Peyer's patch (tissue), 4 donors: ENCODE data around the gene F12.

Source experiments
- CTCF ChIP-seq, 6 experiments: fragments of 450-650 bp in 4 of 6; fragments of 200-600 bp in 2 of 6; sonication (generic) in 1 of 6; IDR thresholded peaks; one replicate each; pipeline ENCODE4 v1.5.1; 2017 to 2019; ENCODE audit warnings: antibody characterized with exemption in 6 of 6, mild to moderate bottlenecking in 3 of 6, moderate library complexity in 1 of 6
- POLR2A ChIP-seq, 2 donors: fragments of 450-650 bp; IDR thresholded peaks; one replicate each; pipeline ENCODE4 v1.5.1; 2017; ENCODE audit warnings: antibody characterized with exemption in 2 of 2, mild to moderate bottlenecking in 2 of 2, moderate library complexity in 2 of 2

- TF ChIP-seq CTCF (IDR thresholded peaks at IDR 0.05): no peak
- no peak for TF ChIP-seq POLR2A (IDR thresholded peaks at IDR 0.05)
These were observed 25.1 kb upstream of the F12 start for GRCh38 chr5:177434437-177434836.
